ENCODE results near the gene MUS81.

DNA sequence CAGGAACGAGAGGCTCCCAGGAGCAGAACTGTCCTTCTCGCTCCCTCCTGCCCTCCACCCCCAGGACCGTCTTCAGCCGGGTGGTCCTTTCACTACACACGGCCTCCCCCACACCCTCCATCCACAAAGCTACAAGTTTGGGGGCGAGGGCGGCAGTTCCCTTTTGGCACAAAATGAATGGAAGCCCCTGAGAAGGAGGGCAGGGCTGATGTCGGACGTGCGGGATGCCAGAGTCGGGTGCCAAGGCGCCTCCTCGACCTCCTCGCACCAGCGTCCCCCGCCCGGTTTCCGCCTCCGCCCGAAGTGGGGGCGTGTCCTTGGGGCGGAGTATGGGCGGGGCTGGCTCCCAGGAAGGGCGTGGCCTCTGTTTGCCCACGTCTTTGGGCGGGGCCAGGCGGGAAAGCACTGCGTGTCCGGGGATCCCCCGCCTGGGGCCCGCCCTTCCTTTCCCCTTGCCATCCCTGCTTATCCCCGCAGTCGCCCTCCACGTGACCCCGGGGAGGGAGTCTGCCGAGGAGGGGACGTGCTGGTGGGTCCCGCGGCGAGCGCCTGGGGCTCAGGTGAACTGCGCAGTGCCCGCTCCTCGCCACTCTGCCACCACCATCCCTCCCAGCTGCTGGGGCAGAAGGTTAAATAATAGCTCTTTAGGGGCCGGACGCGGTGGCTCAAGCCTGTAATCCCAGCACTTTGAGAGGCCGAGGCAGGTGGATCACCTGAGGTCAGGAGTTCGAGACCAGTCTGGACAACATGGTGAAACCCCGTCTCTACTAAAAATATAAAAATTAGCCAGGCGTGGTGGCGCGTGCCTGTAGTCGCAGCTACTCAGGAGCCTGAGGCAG, 13.3 kb downstream of the MUS81 start:
- TF ChIP-seq, protein P1, sequence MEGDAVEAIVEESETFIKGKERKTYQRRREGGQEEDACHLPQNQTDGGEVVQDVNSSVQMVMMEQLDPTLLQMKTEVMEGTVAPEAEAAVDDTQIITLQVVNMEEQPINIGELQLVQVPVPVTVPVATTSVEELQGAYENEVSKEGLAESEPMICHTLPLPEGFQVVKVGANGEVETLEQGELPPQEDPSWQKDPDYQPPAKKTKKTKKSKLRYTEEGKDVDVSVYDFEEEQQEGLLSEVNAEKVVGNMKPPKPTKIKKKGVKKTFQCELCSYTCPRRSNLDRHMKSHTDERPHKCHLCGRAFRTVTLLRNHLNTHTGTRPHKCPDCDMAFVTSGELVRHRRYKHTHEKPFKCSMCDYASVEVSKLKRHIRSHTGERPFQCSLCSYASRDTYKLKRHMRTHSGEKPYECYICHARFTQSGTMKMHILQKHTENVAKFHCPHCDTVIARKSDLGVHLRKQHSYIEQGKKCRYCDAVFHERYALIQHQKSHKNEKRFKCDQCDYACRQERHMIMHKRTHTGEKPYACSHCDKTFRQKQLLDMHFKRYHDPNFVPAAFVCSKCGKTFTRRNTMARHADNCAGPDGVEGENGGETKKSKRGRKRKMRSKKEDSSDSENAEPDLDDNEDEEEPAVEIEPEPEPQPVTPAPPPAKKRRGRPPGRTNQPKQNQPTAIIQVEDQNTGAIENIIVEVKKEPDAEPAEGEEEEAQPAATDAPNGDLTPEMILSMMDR (IDR thresholded peaks at IDR 0.05; ENCODE audit: borderline replicate concordance, extremely low read depth, low read length, poor library complexity, severe bottlenecking): no peak
- TF ChIP-seq EZH2 (IDR thresholded peaks at IDR 0.05; ENCODE audit: borderline replicate concordance, low read depth, low read length, severe bottlenecking): no peak
